B cell (primary cell): ENCODE results near the gene NFATC2.

ENCODE experiments used
- EZH2 ChIP-seq: IDR thresholded peaks from 2 replicates; pipeline ENCODE4 v1.6.1; 2012; ENCODE audit warnings: borderline replicate concordance, low read depth, mild to moderate bottlenecking, moderate library complexity, low read length; ENCODE audit not compliant: insufficient read depth, poor library complexity, severe bottlenecking
- TF ChIP-seq, protein P1 (sequence below): fragments of 200-600 bp; IDR thresholded peaks from one replicate; pipeline ENCODE4 v1.8.0; 2022; ENCODE audit warnings: antibody characterized with exemption, mild to moderate bottlenecking

DNA sequence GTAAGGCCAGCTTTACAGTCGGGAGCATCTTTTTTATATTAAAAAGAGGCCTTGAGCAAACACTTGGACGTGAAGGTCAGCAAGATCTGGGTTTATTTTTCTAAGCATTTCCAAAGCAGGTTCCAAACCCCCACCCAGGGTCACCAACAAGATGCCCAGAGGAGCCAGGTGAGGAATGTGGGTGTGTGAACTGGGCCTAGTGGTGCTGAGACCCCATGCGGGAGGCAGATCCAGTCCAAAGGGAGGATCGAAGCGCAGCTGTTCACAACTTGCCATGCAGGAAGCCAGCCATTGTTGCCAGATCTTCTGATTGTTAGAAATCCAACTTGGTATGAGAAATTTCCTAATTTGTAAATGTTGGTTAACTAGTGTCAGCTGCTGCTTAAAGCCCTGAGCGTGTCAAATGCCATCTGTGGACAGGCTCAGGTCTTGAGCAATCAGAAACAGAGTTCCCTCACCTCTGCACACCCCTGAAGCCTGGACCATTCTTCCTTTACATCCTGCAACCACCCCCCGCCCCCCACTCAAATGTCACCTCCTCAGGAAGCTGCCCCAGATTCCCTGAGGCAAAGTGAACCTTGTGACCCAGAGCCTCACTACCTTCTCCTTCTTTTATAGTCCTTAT is 46.5 kb downstream of the NFATC2 start:
- TF ChIP-seq EZH2 = no peak
- TF ChIP-seq, protein P1, sequence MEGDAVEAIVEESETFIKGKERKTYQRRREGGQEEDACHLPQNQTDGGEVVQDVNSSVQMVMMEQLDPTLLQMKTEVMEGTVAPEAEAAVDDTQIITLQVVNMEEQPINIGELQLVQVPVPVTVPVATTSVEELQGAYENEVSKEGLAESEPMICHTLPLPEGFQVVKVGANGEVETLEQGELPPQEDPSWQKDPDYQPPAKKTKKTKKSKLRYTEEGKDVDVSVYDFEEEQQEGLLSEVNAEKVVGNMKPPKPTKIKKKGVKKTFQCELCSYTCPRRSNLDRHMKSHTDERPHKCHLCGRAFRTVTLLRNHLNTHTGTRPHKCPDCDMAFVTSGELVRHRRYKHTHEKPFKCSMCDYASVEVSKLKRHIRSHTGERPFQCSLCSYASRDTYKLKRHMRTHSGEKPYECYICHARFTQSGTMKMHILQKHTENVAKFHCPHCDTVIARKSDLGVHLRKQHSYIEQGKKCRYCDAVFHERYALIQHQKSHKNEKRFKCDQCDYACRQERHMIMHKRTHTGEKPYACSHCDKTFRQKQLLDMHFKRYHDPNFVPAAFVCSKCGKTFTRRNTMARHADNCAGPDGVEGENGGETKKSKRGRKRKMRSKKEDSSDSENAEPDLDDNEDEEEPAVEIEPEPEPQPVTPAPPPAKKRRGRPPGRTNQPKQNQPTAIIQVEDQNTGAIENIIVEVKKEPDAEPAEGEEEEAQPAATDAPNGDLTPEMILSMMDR = no peak
